COLO668 (cell line): Measurements from ENCODE around the gene ACTN1.
A peak's percentile ranks its signal among the peaks of the same experiment; 100 is the strongest.

Source experiments
- DNase-seq: peaks from one replicate; lab custom pipeline; 2025; ENCODE audit not compliant: unreplicated experiment; lab: John Stamatoyannopoulos, UW

ACTN1 gene

GRCh38 chr14:68970038-68970612 is 9.0 kb downstream of the ACTN1 start:
- DNase-seq: peak; percentile 44

GRCh38 chr14:68969278-68970033 is 9.6 kb downstream of the ACTN1 start:
- DNase-seq: no peak

- DNase-seq: no peak
Measured at GRCh38 chr14:68968721-68969120, 10.4 kb downstream of the ACTN1 start.

- peak; percentile 68 for DNase-seq
Measured at GRCh38 chr14:68968051-68968450, 11.1 kb downstream of the ACTN1 start.

GRCh38 chr14:68967459-68967940 is 11.6 kb downstream of the ACTN1 start:
- DNase-seq: no peak

GRCh38 chr14:68966872-68967301 is 12.2 kb downstream of the ACTN1 start:
- no peak for DNase-seq

GRCh38 chr14:68965261-68965761 is 13.8 kb downstream of the ACTN1 start:
- peak; percentile 41 for DNase-seq

- no peak for DNase-seq
Measured at GRCh38 chr14:68964300-68965093, 14.6 kb downstream of the ACTN1 start.

- no peak for DNase-seq
Measured at GRCh38 chr14:68962681-68963080, 16.4 kb downstream of the ACTN1 start.

- peak; percentile 89 for DNase-seq
Measured at GRCh38 chr14:68961781-68962584, 17.1 kb downstream of the ACTN1 start.

GRCh38 chr14:68961361-68961760 is 17.7 kb downstream of the ACTN1 start:
- no peak for DNase-seq

- DNase-seq: no peak
Measured at GRCh38 chr14:68960123-68960522, 19.0 kb downstream of the ACTN1 start.

- DNase-seq: no peak
Measured at GRCh38 chr14:68959035-68959434, 20.1 kb downstream of the ACTN1 start.

- DNase-seq: no peak
Measured at GRCh38 chr14:68958553-68958952, 20.5 kb downstream of the ACTN1 start.

- DNase-seq: no peak
Measured at GRCh38 chr14:68957775-68958174, 21.3 kb downstream of the ACTN1 start.

- DNase-seq: no peak
Measured at GRCh38 chr14:68956724-68957123, 22.4 kb downstream of the ACTN1 start.

- no peak for DNase-seq
Measured at GRCh38 chr14:68955851-68956179, 23.3 kb downstream of the ACTN1 start.

- no peak for DNase-seq
Measured at GRCh38 chr14:68955164-68955850, 23.8 kb downstream of the ACTN1 start.

- no peak for DNase-seq
Measured at GRCh38 chr14:68953196-68953555, 25.9 kb downstream of the ACTN1 start.

GRCh38 chr14:68952531-68953195 is 26.4 kb downstream of the ACTN1 start:
- DNase-seq: no peak
